ENCODE measurements around the gene DEPDC5.

- TF ChIP-seq CTCF (IDR thresholded peaks at IDR 0.05) (no peak), POLR2A (IDR thresholded peaks at IDR 0.05) (no peak)
Observed at GRCh38 chr22:31883989-31884388, 130.2 kb downstream of the DEPDC5 start.
